SK-MEL-5 (cell line): ENCODE data around the gene MSRB3. TPM values are rescaled to one million over a fixed set of nuclear protein-coding genes. Genes with fewer than 3 reads are reported as not detected.
"Not testable (repeated sequence)": the region's sequence is repeated elsewhere in the genome, so short reads cannot be mapped to it uniquely, and the experiment has no call there.

ENCODE experiments used
- DNase-seq: peaks from one replicate; pipeline ENCODE4 v3.0.0-alpha.2; 2016; ENCODE audit warnings: low read depth, low spot score
- in situ Hi-C: cut with HindIII; loops from 2 replicates; pipeline ENCODE4 v1.10.0; 2016; ENCODE audit warnings: low sequenced_read_pairs, high pct_unique_total_duplicates, low pct_unique_long_range_greater_than_20kb
- total RNA-seq: library from RNA; depleted of rRNA; stranded (reverse); fragments of >200 nt; shearing (Covaris generic); gene quantifications from 2 replicates; pipeline ENCODE4 v1.2.3, GENCODE V29; 2014

Gene MSRB3
- total RNA-seq, 1 experiment from 2014 or later, result 7.8 TPM

- in situ Hi-C loops, result no loop called here
- DNase-seq, result no peak
These were observed 136.0 kb downstream of the MSRB3 start for GRCh38 chr12:65414526-65414925.

DNA sequence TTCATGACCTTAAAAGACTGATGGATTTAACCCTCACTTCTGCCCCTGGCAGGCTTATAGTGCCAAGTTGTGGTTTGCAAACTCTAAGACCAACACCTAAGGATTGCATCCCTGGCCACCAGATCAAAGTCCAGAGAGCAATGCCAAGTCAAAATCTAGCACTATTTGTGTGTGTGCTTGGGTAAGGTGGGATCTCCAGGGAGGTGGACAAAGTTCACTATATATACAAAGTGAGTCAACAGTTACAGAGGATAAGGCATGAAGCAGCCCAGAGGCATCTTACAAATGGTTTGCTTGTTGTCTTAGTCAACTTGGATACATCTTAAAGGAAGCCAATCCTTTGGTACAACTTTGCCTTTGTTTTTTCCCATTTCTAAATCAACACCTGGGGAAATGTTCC, 137.3 kb downstream of the MSRB3 start:
- no peak for DNase-seq
- in situ Hi-C loops, result no loop called here

- peak; percentile 4 for DNase-seq
- in situ Hi-C loops, result no loop called here
These were observed 141.0 kb downstream of the MSRB3 start for GRCh38 chr12:65419284-65420072.

DNA sequence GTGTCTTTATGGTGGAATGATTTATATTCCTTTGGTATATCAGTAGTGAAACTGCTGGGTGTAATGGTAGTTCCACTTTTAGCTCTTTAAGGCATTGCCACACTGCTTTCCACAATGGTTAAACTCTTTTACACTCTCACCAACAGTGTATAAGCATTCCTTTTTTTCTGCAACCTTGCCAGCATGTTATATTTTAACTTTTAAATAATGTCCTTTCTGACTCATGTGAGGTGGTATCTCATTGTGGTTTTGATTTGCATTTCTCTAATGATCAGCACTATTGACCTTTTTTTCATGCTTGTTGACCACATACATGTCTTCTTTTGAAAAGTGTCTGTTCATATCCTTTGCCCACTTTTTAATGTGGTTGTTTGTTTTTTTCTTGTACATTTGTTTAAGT, 142.5 kb downstream of the MSRB3 start:
- DNase-seq, result no peak
- in situ Hi-C loops, result no loop called here

DNA sequence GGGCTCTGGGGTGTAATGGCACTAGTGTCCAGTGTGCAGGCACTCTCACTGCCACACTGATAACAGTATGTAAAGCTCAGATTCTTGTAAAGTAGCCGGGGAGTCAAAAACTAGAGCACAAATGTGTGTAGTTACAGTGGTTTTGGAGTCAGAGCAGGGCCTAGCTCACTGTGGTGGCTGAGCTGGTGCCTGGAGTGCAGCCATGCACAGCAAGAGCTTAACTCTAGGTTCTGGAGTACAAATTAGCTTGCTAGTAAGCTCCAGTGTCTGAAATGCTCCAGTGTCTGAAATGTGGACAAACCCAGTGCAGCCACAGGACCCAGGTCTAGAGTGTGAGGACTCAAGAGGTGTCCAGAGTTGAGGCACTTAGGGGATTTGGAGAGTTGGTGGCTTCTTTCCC, 149.2 kb downstream of the MSRB3 start:
- in situ Hi-C loops, result no loop called here
- DNase-seq, result no peak

DNA sequence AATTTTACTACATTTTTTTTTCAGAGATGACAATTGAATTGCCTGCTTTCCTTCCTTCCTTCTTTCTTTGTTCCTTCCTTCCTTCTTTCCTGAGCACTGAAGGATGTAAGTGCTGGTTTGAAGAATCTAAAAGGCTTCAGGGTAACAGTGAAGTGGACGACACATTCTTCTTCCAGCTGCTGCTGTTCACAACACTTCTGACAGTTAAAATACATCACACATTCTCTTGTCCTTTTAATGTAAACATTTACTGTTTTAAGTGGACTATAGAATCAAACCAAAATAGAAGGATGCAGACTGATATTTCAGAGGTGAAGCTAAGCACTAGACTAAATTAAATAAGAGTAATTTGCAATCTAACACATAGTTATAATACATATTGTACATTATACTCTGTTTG, 151.5 kb downstream of the MSRB3 start:
- no peak for DNase-seq
- in situ Hi-C loops, result no loop called here

GRCh38 chr12:65430571-65431306, 152.3 kb downstream of the MSRB3 start:
- in situ Hi-C loops, result no loop called here
- no peak for DNase-seq

DNA sequence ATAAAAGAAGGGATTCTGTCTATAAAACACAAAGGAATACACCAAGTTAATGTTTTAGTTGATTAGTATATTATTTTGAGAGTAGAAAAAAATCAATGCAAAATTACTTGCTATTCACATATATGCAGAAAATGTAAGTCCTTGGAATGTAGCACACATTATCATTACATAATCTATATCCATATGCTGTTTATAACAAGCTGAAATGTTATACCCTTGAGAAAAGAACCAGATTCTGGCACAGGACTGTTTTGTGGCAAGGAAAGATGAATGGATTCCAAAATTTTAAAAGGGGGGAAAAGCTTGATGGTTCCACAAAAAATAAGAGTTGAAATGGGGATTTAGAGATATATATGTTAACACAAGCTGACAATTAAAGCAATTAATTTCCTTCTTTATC, 153.6 kb downstream of the MSRB3 start:
- in situ Hi-C loops, result no loop called here

DNA sequence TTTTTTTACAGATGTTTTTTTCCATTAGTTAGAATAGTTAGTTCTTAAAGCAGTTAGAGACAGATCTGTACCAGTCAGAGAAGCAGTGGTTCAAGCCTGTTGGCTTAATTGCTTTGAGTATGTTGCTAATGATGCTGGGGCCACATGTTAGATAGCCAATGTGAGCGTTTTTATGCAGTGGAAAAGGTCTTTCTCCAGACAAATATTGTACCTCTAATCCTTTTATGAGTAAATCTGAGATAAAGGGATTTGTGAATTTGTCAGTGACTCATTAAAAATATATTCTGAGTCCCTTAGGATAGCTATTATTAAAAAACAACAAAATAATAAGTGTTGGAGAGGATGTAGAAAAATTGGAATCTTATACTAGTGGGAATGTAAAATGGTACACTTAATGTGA, 154.2 kb downstream of the MSRB3 start:
- in situ Hi-C loops, result no loop called here

More for the DNA sequence above, 153.6 kb downstream of the MSRB3 start:
- no peak for DNase-seq

DNA sequence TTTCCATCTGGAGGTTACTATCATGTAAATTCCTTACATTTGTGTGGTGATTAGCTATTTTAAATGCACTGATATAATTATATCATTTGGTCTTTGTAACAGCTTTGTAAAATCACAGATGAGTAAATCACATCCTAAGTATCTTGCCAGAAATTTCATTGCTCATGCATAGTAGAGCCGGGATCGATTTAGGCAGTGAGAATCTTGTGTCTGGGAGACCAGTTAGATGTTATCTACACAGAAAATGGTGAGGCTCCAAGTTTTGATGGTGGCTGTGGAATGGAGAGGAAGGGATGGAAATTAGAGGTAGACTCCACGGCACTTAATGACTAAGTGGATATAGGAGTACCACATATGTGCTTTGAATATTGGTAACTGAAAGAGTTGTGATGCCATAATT, 156.3 kb downstream of the MSRB3 start:
- in situ Hi-C loops, result no loop called here
- DNase-seq, result no peak

More for the DNA sequence above, 154.2 kb downstream of the MSRB3 start:
- no peak for DNase-seq

DNA sequence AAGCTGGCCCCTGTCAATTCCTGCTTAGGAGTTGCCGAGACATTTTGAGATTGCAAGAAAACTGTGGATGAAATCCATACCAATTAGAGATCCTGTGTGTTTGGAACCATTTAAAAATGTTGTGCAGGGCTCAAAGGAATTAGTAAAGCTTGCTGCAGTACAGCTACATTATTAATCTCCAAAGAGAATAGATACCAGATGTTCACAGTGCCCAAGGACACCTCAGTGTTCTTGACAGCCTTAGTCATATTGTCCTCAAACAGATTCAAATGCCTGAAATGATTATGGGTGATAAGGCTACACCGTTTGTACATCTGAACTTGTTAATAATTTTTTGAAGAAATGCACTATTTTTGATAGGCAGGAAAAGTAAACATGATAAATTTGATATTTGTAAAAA, 164.6 kb downstream of the MSRB3 start:
- DNase-seq, result no peak
- in situ Hi-C loops, result no loop called here

DNA sequence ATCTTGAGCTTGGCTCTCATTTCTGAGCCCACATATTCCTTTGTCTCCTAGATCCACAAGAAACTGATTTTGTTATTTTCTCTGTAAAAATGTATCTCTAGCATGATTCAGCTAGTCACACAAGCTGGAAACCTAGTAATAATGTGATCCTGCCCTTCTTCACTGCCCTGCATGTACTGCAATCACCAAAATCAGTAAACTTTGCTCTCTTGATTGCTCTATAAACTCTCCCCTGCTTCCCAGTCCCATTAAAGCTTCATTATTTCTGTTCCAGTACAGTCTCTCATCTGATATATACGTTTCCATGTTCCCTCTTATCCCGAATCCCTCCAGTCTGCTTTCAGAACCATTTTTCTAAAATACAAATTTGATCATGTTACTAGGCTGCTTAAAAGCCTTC, 166.5 kb downstream of the MSRB3 start:
- no peak for DNase-seq
- in situ Hi-C loops, result no loop called here

DNA sequence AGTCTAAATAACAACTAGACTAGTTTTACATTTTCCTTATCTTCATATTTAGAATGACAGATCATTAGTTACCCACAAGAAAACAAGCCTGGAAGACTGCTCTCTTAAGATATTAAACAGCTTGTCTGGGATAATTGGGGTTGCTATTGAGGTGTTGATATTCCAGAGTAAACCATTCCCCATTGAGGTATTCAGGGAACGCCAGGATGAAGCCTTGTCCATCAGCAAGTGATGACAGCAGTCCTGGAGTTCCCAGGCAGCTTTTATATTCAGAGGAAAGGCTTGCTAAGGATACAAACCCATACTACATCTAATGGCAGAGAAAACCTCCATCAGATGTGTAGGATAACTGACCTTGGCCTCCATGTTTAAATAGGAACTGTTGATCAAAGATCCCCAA, 168.4 kb downstream of the MSRB3 start:
- no peak for DNase-seq
- in situ Hi-C loops, result no loop called here

- no peak for DNase-seq
- in situ Hi-C loops, result no loop called here
These were observed 170.9 kb downstream of the MSRB3 start for GRCh38 chr12:65449400-65449799.

DNA sequence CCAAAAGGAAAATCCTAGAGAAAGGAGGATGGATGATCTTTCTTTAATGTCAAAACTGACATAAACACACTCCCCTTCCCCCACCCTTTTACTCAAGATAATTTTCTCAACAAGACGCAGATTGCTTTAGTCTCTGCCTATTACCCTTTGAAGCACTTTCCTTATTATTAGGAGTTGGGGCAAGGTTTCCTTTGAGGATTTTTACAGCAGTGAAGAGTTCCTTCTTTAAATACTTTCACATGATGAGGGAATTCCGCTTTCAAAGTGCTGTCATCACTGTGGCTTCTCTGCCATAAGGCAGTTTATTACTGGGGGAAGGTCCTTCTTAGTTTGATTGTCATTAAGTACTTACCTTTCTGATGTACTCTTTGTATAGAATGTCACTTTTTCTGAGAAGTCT, 172.1 kb downstream of the MSRB3 start:
- DNase-seq, result no peak
- in situ Hi-C loops, result no loop called here

GRCh38 chr12:65454115-65454787, 175.8 kb downstream of the MSRB3 start:
- in situ Hi-C loops, result no loop called here
- no peak for DNase-seq

GRCh38 chr12:65457341-65457740, 178.9 kb downstream of the MSRB3 start:
- DNase-seq, in situ Hi-C loops: not testable (repeated sequence)

GRCh38 chr12:65458718-65459117, 180.2 kb downstream of the MSRB3 start:
- DNase-seq, result no peak
- in situ Hi-C loops, result no loop called here

- no peak for DNase-seq
- in situ Hi-C loops, result no loop called here
These were observed 181.1 kb downstream of the MSRB3 start for GRCh38 chr12:65459545-65459944.
